CD4-positive, alpha-beta T cell (primary cell): ENCODE measurements around the gene SMIM10L2A. TPM values are rescaled to one million over a fixed set of nuclear protein-coding genes. Genes with fewer than 3 reads are reported as not detected.

Experiments
- ATAC-seq: fragments of 200-7000 bp; cut with Tn5 transposase; one replicate; pipeline ENCODE4 v1.10.0; 2022; ENCODE audit warnings: mild to moderate bottlenecking; ENCODE audit not compliant: poor library complexity
- CTCF ChIA-PET: fragments of 350-600 bp; sonication (Branson Sonifier 250); formaldehyde crosslinking; loops from one replicate; lab custom pipeline; 2021; ENCODE audit warnings: antibody characterized with exemption, inconsistent platforms; lab: Charles Lee
- POLR2A ChIA-PET: fragments of 350-600 bp; sonication (Branson Sonifier 250); formaldehyde crosslinking; loops from one replicate; lab custom pipeline; 2021; ENCODE audit warnings: antibody characterized with exemption, inconsistent platforms; lab: Charles Lee
- DNase-seq, 14 experiments: peaks; one replicate each; pipeline ENCODE4 v3.0.0-alpha.2; 2013 to 2020; ENCODE audit warnings: mixed read lengths in 2 of 14
- H3K27ac ChIP-seq, 2 donors: one replicate each; pipeline versions ENCODE4 v1.5.1 to v1.7.0; 2013; ENCODE audit warnings: low read length in 2 of 2, low read depth in 1 of 2, mild to moderate bottlenecking in 1 of 2
- H3K27me3 ChIP-seq, 2 experiments: 1 replicate in 1 of 2; 2 replicates in 1 of 2; pipeline versions ENCODE4 v1.6.1 to v1.7.0; 2013; ENCODE audit warnings: low read length in 2 of 2, control low read depth in 1 of 2, mild to moderate bottlenecking in 1 of 2, moderate library complexity in 1 of 2; ENCODE audit not compliant: insufficient read depth in 2 of 2, control insufficient read depth in 1 of 2
- H3K36me3 ChIP-seq: one replicate; pipeline ENCODE4 v1.6.1; 2013; ENCODE audit warnings: low read length, control low read depth; ENCODE audit not compliant: insufficient read depth
- H3K4me1 ChIP-seq: one replicate; pipeline ENCODE4 v1.6.1; 2013; ENCODE audit warnings: low read length, control low read depth; ENCODE audit not compliant: insufficient read depth
- H3K4me3 ChIP-seq: one replicate; pipeline ENCODE4 v1.5.1; 2013; ENCODE audit warnings: mild to moderate bottlenecking, low read length, moderate library complexity
- H3K9me3 ChIP-seq, 2 experiments: 1 replicate in 1 of 2; 2 replicates in 1 of 2; pipeline versions ENCODE4 v1.6.1 to v1.7.0; 2013; ENCODE audit warnings: low read length in 2 of 2, mild to moderate bottlenecking in 2 of 2, control low read depth in 1 of 2, moderate library complexity in 1 of 2; ENCODE audit not compliant: control insufficient read depth in 1 of 2, insufficient read depth in 1 of 2
- H3K27ac Mint-ChIP-seq: one replicate; pipeline ENCODE4 v1.8.0; 2020; ENCODE audit warnings: mixed read lengths
- H3K27me3 Mint-ChIP-seq: one replicate; pipeline ENCODE4 v1.8.0; 2021; ENCODE audit warnings: mixed read lengths
- H3K36me3 Mint-ChIP-seq: one replicate; pipeline ENCODE4 v1.8.0; 2021; ENCODE audit warnings: low read depth, mixed read lengths
- H3K4me1 Mint-ChIP-seq: one replicate; pipeline ENCODE4 v1.8.0; 2021; ENCODE audit warnings: low read depth, mixed read lengths
- H3K4me3 Mint-ChIP-seq: one replicate; pipeline ENCODE4 v1.8.0; 2020; ENCODE audit warnings: mild to moderate bottlenecking, mixed read lengths
- H3K9me3 Mint-ChIP-seq: one replicate; pipeline ENCODE4 v1.8.0; 2020; ENCODE audit warnings: mixed read lengths
- CTCF ChIP-seq: fragments of 200-600 bp; IDR thresholded peaks from one replicate; pipeline ENCODE4 v1.8.0; 2022; ENCODE audit warnings: antibody characterized with exemption, mild to moderate bottlenecking
- intact Hi-C, 2 experiments: fragments of 100-400 bp; cut with DNase I in 1 of 2; cut with micrococcal nuclease in 1 of 2; formaldehyde crosslinking; loops; one replicate each; pipeline versions ENCODE4 v1.15.1 to v1.9.0; 2023 to 2025; cut with DNase I, micrococcal nuclease
- total RNA-seq, 174 experiments: library from RNA in 2 of 174; stranded (reverse) in 2 of 174; gene quantifications; one replicate each; pipeline ENCODE4 v1.2.3 and lab custom pipeline; 2021 to 2026

SMIM10L2A gene
- total RNA-seq, 2 experiments from 2014 or later = 1.1 to 1.3 TPM

DNA sequence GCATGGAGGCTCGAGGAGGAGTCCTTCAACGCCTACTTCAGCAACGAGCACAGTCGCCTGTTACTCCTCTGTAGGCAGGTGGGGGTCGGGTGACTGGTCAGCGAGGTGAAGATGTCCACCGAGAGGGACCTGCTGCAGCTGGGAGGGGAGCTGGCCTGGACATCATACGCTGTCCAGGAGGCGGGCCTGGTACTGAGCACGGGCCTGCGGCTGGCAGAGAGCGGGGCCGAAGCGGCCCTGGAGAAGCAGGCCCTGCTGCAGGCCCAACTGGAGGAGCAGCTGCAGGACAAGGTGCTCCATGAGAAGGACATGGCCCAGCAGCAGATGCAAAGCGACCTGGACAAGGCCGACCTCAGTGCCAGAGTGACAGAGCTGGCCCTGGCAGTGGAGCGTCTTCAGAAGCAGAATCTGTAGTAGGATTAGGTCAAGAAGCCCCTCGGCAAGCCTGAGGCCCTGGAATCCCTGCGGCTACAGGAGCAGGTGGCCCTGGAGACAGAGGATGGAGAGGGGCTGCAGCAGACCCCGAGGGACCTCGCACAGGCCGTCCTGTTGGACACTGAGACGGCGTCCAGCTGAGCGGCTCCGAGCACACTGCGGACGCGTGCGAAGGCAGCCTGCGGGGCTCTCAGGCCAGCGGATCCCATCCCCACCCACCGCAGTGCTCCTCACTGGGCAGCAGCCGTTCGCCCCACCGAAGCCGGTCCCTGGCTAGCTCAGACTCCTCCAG lies 11.9 kb downstream of the SMIM10L2A start:
- Mint-ChIP-seq H3K36me3 (no peaks in the 10 kb centered on the region), H3K4me1 (no peaks in the 10 kb centered on the region), H3K9me3 (peaks cover 5% of the 10 kb centered on the region), H3K4me3 (no peak overlapping the region), H3K27ac (no peak overlapping the region), H3K27me3 (peaks cover 4% of the 10 kb centered on the region)
- Histone ChIP-seq H3K4me3 (no peak overlapping the region), H3K9me3 (peaks cover 6 to 9% of the 10 kb centered on the region in 2 experiments), H3K27ac (no peak overlapping the region), H3K4me1 (no peaks in the 10 kb centered on the region), H3K27me3 (no peaks in the 10 kb centered on the region), H3K36me3 (no peaks in the 10 kb centered on the region)
- no peak for TF ChIP-seq CTCF
- no peak for ATAC-seq
- intact Hi-C loops = no loop called here
- ChIA-PET POLR2A (no interaction called here), CTCF (no interaction called here)
- no peak for DNase-seq

GRCh38 chrX:135434258-135435138 lies 12.8 kb downstream of the SMIM10L2A start:
- no peak for TF ChIP-seq CTCF
- H3K4me1 ChIP-seq = no peaks in the 10 kb centered on the region
- H3K4me3 Mint-ChIP-seq = no peak overlapping the region
- H3K36me3 ChIP-seq = no peaks in the 10 kb centered on the region
- peaks cover 6 to 9% of the 10 kb centered on the region in 2 experiments for H3K9me3 ChIP-seq
- CTCF ChIA-PET = no interaction called here
- no peaks in the 10 kb centered on the region for H3K27me3 ChIP-seq
- H3K36me3 Mint-ChIP-seq = no peaks in the 10 kb centered on the region
- H3K27ac Mint-ChIP-seq = no peak overlapping the region
- DNase-seq (no peak), ATAC-seq (no peak)
- H3K27me3 Mint-ChIP-seq = peaks cover 4% of the 10 kb centered on the region
- no peak overlapping the region for H3K27ac ChIP-seq
- no peak overlapping the region for H3K4me3 ChIP-seq
- no peaks in the 10 kb centered on the region for H3K4me1 Mint-ChIP-seq
- peaks cover 5% of the 10 kb centered on the region for H3K9me3 Mint-ChIP-seq
- intact Hi-C loops = no loop called here
- POLR2A ChIA-PET = no interaction called here

GRCh38 chrX:135435139-135435922 lies 13.6 kb downstream of the SMIM10L2A start:
- H3K27ac ChIP-seq = no peak overlapping the region
- Mint-ChIP-seq H3K4me1 (no peaks in the 10 kb centered on the region), H3K27me3 (no peaks in the 10 kb centered on the region), H3K27ac (no peak overlapping the region), H3K4me3 (no peak overlapping the region), H3K36me3 (no peaks in the 10 kb centered on the region), H3K9me3 (peaks cover 5% of the 10 kb centered on the region)
- no peak for DNase-seq
- H3K4me3 ChIP-seq = no peak overlapping the region
- ChIA-PET POLR2A (no interaction called here), CTCF (no interaction called here)
- H3K27me3 ChIP-seq = no peaks in the 10 kb centered on the region
- intact Hi-C loops = no loop called here
- no peaks in the 10 kb centered on the region for H3K36me3 ChIP-seq
- peaks cover 6 to 9% of the 10 kb centered on the region in 2 experiments for H3K9me3 ChIP-seq
- H3K4me1 ChIP-seq = no peaks in the 10 kb centered on the region
- no peak for ATAC-seq
- TF ChIP-seq CTCF = no peak
